Smooth muscle cell (in vitro differentiated cells): ENCODE results near the gene SOHLH1. TPM values are rescaled to one million over a fixed set of nuclear protein-coding genes. Genes with fewer than 3 reads are reported as not detected.

Source experiments
- DNase-seq: peaks from one replicate; lab custom pipeline; 2025; ENCODE audit not compliant: unreplicated experiment; lab: John Stamatoyannopoulos, UW
- H2AFZ ChIP-seq: fragments of 200-600 bp; sonication (generic); 2 replicates; pipeline ENCODE4 v1.6.0; 2016; ENCODE audit warnings: antibody characterized with exemption, low read depth, mild to moderate bottlenecking
- H3F3A ChIP-seq: fragments of 200-600 bp; sonication (generic); 2 replicates; pipeline ENCODE4 v1.6.0; 2017; ENCODE audit warnings: antibody characterized with exemption, low read depth
- H3K27ac ChIP-seq: fragments of 200-600 bp; sonication (generic); 2 replicates; pipeline ENCODE4 v1.5.1; 2016; ENCODE audit warnings: low read depth, mild to moderate bottlenecking
- H3K27me3 ChIP-seq: fragments of 200-600 bp; sonication (generic); 2 replicates; pipeline ENCODE4 v1.6.1; 2016; ENCODE audit warnings: low read depth, mild to moderate bottlenecking
- H3K36me3 ChIP-seq: fragments of 200-600 bp; sonication (generic); 2 replicates; pipeline ENCODE4 v1.5.1; 2016; ENCODE audit warnings: low read depth
- H3K4me1 ChIP-seq: fragments of 200-600 bp; sonication (generic); 2 replicates; pipeline ENCODE4 v1.5.1; 2016; ENCODE audit warnings: low read depth
- H3K4me2 ChIP-seq: fragments of 200-600 bp; sonication (generic); 2 replicates; pipeline ENCODE4 v1.6.0; 2016; ENCODE audit warnings: mild to moderate bottlenecking
- H3K4me3 ChIP-seq: fragments of 200-600 bp; sonication (generic); 2 replicates; pipeline ENCODE4 v1.5.1; 2016; ENCODE audit warnings: mild to moderate bottlenecking
- H3K79me2 ChIP-seq: fragments of 200-600 bp; sonication (generic); 2 replicates; pipeline ENCODE4 v1.6.0; 2016; ENCODE audit warnings: low read depth, mild to moderate bottlenecking
- H3K9ac ChIP-seq: fragments of 200-600 bp; sonication (generic); 2 replicates; pipeline ENCODE4 v1.6.0; 2016; ENCODE audit warnings: low read depth
- H3K9me3 ChIP-seq: fragments of 200-600 bp; sonication (generic); replicated peaks from 2 replicates; pipeline ENCODE4 v1.5.1; 2016; ENCODE audit warnings: low read depth
- H4K20me1 ChIP-seq: fragments of 200-600 bp; sonication (generic); 2 replicates; pipeline ENCODE4 v1.6.0; 2016; ENCODE audit warnings: low read depth
- WGBS: methylation state at CpG from one replicate; pipeline ENCODE4 v1.1.7; 2016; ENCODE audit warnings: low lambda C conversion rate; 5-methylcytosine and 5-hydroxymethylcytosine counted together
- polyA plus RNA-seq: library from polyadenylated mRNA; unstranded; fragments of >200 nt; fragmentation: Nextera tagmentation; extraction: Ambion mirVana; gene quantifications from 2 replicates; pipeline ENCODE4 v1.2.1, GENCODE V29; 2016
- total RNA-seq: library from RNA; depleted of rRNA; stranded (reverse); fragments of >200 nt; gene quantifications from 2 replicates; pipeline ENCODE4 v1.2.3, GENCODE V29; 2014
- TF ChIP-seq, protein P1 (sequence below): fragments of 200-600 bp; sonication (generic); IDR thresholded peaks from 2 replicates; pipeline ENCODE4 v1.5.1; 2017; ENCODE audit warnings: borderline replicate concordance, mild to moderate bottlenecking, antibody characterized with exemption; ENCODE audit not compliant: insufficient read depth, poor library complexity, severe bottlenecking

SOHLH1 gene
- total and polyA plus RNA-seq, 2 experiments from 2014 or later: not detected

DNA sequence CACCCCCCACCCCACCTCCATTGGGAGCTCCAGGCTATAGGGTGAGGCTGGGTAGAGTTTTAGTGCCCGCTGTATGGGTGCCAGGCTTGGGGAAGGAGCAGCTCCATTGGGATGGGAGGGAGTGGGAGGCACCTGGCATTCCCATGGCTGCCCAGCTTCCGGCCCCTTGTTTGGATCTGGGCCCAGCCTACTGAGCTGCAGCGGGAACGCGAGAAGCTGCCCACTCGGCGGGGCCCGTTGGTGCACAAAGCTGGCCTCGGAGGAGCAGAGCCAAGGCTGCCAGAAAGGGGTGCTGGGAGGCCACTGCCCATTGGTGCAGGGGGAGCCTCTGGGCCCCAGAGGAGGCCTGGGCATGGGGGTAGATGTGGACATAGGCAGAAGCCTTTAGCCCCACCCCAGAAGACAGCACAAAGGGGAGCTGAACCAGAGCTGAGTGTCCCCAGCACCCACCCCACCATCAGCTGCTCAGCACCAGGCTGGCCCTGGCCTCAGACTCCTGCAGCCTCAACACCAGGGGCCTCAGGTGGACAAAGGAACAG, 31.7 kb downstream of the SOHLH1 start:
- Histone ChIP-seq H3K27me3 (no peaks in the 10 kb centered on the region), H3K79me2 (no peaks in the 10 kb centered on the region), H4K20me1 (peaks cover 26% of the 10 kb centered on the region), H3K27ac (no peak overlapping the region), H2AFZ (no peak overlapping the region), H3K4me1 (peaks cover 2% of the 10 kb centered on the region), H3K4me3 (no peak overlapping the region), H3K36me3 (no peaks in the 10 kb centered on the region), H3K9ac (no peak overlapping the region), H3F3A (no peaks in the 10 kb centered on the region), H3K4me2 (no peak overlapping the region), H3K9me3 (no peaks in the 10 kb centered on the region)
- DNase-seq: no peak
- WGBS: 94% methylated on average over 9 of the region's 9 CpGs
- TF ChIP-seq, protein P1, sequence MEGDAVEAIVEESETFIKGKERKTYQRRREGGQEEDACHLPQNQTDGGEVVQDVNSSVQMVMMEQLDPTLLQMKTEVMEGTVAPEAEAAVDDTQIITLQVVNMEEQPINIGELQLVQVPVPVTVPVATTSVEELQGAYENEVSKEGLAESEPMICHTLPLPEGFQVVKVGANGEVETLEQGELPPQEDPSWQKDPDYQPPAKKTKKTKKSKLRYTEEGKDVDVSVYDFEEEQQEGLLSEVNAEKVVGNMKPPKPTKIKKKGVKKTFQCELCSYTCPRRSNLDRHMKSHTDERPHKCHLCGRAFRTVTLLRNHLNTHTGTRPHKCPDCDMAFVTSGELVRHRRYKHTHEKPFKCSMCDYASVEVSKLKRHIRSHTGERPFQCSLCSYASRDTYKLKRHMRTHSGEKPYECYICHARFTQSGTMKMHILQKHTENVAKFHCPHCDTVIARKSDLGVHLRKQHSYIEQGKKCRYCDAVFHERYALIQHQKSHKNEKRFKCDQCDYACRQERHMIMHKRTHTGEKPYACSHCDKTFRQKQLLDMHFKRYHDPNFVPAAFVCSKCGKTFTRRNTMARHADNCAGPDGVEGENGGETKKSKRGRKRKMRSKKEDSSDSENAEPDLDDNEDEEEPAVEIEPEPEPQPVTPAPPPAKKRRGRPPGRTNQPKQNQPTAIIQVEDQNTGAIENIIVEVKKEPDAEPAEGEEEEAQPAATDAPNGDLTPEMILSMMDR: no peak

DNA sequence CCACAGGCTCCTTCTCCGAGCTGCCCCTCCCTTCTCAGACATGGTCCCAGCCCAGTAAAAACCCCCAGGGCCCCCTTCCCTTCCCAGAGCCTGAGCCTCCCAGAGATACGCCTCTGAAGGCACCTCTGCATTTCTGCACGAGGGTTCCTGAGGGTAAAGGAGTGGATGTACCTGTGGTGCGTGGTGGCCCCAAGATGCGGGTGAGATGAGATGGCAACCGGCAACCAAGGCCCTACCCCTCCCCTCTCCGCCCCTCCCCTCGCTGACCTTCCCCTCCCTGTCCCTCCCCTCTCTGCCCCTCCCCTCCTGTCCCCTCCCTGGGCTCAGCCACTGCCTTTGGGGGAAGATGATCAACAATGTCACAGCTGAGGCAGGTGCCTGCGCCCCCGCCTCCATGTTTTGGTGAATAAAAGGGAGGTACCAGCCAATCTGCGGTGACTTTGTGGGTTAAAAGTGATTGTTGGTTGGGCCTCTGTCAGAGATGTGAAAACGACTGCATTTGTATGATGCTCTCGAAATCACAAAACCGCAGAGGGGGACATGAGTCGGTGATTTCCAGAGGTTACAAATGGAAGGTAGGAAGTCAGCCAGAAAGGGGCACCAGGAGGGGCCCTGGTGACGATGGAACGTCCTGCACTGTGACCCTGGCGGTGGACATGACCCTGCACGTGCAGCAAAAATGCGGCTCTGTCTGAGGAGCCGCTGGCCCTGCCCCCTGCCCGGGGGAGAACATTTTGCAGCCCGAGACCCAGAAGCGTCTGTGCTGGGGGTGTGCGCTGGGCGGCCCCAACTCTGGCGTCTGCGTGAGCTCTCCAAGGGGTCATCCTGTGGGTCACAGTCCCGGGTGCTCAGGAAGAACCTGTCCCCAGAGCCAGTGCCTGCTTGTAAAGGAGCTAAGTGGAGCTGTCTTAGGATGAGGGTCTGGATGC, 32.5 kb downstream of the SOHLH1 start:
- Histone ChIP-seq H3K9me3 (no peaks in the 10 kb centered on the region), H3F3A (no peaks in the 10 kb centered on the region), H3K4me1 (peaks cover 9% of the 10 kb centered on the region), H3K4me3 (no peak overlapping the region), H3K27ac (no peak overlapping the region), H3K36me3 (no peaks in the 10 kb centered on the region), H4K20me1 (peaks cover 33% of the 10 kb centered on the region), H3K79me2 (no peaks in the 10 kb centered on the region), H2AFZ (no peak overlapping the region), H3K27me3 (no peaks in the 10 kb centered on the region), H3K9ac (no peak overlapping the region), H3K4me2 (no peak overlapping the region)
- TF ChIP-seq, protein P1: no peak
- WGBS: 90% methylated on average over 24 of the region's 29 CpGs
- no peak for DNase-seq

DNA sequence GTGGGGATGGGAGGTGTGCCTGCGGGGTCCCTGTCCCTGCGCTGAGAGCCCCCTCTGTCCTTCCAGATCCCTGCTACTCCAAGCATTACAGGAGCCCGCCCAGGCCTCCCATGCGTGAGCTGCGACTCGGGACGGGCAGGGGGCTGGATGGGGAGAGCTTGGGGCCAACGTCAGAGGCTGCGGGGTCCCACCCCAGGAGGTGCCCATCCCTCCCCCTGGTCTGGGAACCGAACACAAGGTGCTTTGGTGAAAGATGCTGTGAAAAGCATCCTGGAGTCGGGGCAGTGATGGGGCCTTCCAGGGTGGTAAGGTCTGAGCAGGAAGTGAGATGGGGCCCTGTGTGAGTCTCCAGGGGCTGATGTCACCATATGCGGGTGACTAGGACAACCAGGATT, 33.5 kb downstream of the SOHLH1 start:
- Histone ChIP-seq H3K4me2 (no peak overlapping the region), H4K20me1 (peaks cover 40% of the 10 kb centered on the region), H3K27me3 (no peaks in the 10 kb centered on the region), H3F3A (no peaks in the 10 kb centered on the region), H2AFZ (no peak overlapping the region), H3K4me1 (peaks cover 10% of the 10 kb centered on the region), H3K9ac (no peak overlapping the region), H3K27ac (no peak overlapping the region), H3K4me3 (no peak overlapping the region), H3K9me3 (no peaks in the 10 kb centered on the region), H3K79me2 (no peaks in the 10 kb centered on the region), H3K36me3 (no peaks in the 10 kb centered on the region)
- DNase-seq: no peak
- TF ChIP-seq, protein P1: no peak
- WGBS: 84% methylated on average over 11 of the region's 12 CpGs
